ENCODE measurements around the gene LYPD6B. TPM values are rescaled to one million over a fixed set of nuclear protein-coding genes. Genes with fewer than 3 reads are reported as not detected.

Gene LYPD6B
- total RNA-seq, 6 experiments from 2014 or later = 18.3 to 91.5 (median 23.2) TPM

DNA sequence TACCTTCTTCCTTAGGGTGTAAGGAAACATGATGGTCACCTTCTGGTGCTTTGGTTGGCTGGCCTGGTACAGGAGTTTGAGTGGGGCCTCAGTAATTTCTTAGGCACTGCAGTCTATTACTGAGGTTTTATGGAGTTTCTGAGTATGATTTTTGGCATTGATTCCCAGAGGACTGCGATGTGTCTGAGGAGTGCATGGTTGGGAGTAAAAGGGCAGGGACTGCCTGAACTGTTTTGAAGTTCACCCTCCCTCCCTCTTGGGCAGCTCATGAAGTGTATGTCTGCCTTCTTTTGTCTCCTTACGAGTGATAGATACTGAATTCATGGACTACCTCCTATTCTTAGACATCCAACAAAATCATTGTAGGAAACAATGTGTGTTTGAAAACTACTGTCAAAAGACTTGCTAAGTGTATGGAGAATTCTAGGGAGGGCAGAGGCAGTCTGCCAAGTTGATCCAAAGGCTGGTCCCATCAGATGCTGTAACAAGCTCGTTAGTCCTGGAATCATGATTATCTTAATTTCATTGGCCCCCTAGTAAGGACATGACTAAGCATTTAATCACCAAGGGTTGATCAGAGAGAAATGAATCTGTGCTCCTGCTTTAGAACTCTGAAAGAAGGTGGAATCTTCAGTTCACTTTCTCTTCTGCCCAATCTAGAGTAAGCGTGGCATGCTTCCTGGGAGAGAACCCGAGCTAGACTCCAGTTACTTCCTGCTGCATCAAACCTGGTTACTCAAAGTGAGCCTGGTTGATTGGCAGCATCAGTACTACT, 26.5 kb downstream of the LYPD6B start:
- peak overlapping the region; percentile 95 for H3K27ac Mint-ChIP-seq
- peaks cover 85% of the 10 kb centered on the region for H3K4me1 Mint-ChIP-seq (ENCODE audit: low read depth)
- H3K27me3 Mint-ChIP-seq (ENCODE audit: insufficient read depth) = peaks cover 2% of the 10 kb centered on the region; the same call in 1 of the 2 replicates
- peak overlapping the region; percentile 63 for H3K4me3 Mint-ChIP-seq
- DNase-seq = peak; percentile 78
- no peaks in the 10 kb centered on the region; the same call in 1 of the 2 replicates for H3K9me3 Mint-ChIP-seq
- peaks cover 6% of the 10 kb centered on the region; the same call in 1 of the 2 replicates for H3K36me3 Mint-ChIP-seq (ENCODE audit: low read depth)
- TF ChIP-seq, protein P1, sequence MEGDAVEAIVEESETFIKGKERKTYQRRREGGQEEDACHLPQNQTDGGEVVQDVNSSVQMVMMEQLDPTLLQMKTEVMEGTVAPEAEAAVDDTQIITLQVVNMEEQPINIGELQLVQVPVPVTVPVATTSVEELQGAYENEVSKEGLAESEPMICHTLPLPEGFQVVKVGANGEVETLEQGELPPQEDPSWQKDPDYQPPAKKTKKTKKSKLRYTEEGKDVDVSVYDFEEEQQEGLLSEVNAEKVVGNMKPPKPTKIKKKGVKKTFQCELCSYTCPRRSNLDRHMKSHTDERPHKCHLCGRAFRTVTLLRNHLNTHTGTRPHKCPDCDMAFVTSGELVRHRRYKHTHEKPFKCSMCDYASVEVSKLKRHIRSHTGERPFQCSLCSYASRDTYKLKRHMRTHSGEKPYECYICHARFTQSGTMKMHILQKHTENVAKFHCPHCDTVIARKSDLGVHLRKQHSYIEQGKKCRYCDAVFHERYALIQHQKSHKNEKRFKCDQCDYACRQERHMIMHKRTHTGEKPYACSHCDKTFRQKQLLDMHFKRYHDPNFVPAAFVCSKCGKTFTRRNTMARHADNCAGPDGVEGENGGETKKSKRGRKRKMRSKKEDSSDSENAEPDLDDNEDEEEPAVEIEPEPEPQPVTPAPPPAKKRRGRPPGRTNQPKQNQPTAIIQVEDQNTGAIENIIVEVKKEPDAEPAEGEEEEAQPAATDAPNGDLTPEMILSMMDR (IDR thresholded peaks at IDR 0.05) = no peak

DNA sequence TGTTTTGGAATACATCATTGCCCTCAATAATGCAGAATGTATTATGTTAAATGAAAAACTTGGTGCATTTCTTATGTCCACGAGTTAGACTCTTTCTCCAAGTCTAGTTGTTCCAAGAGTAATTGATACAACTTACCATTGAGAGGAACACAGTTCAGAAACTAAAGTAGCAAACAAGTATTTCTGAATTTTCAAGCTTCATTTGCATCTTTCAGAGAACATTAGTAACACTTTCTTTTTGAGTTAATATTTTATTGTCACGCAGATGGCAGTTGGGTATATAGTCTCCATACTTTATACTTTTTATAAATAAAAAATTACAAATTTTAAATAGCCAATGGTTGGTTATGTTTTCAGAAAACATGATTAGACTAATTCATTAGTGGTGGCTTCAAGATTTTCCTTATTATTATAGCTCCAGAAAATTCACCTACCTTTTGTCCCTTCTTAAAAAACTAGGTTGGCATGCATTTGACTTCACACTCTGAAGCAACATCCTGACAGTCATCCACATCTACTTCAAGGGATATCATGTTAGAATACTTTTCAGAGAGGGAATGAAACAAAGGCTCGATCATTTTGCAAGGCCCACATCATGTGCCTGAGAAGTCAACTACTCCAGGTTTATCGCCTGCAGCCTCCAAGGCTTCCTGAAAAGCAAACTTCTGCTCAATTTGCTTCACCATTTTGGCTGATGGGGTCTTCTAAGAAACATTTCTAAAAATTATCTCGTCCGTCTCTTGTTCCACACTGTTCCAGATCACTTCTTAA, 29.9 kb downstream of the LYPD6B start:
- Mint-ChIP-seq H3K36me3 (ENCODE audit: low read depth) (peaks cover 6% of the 10 kb centered on the region), H3K27ac (peak overlapping the region; percentile 92), H3K27me3 (ENCODE audit: insufficient read depth) (peaks cover 2% of the 10 kb centered on the region; the same call in 1 of the 2 replicates), H3K9me3 (no peaks in the 10 kb centered on the region; the same call in none of the 2 replicates), H3K4me3 (peak overlapping the region; percentile 70), H3K4me1 (ENCODE audit: low read depth) (peaks cover 82% of the 10 kb centered on the region)
- DNase-seq = no peak
- TF ChIP-seq, protein P1 (IDR thresholded peaks at IDR 0.05) = no peak

DNA sequence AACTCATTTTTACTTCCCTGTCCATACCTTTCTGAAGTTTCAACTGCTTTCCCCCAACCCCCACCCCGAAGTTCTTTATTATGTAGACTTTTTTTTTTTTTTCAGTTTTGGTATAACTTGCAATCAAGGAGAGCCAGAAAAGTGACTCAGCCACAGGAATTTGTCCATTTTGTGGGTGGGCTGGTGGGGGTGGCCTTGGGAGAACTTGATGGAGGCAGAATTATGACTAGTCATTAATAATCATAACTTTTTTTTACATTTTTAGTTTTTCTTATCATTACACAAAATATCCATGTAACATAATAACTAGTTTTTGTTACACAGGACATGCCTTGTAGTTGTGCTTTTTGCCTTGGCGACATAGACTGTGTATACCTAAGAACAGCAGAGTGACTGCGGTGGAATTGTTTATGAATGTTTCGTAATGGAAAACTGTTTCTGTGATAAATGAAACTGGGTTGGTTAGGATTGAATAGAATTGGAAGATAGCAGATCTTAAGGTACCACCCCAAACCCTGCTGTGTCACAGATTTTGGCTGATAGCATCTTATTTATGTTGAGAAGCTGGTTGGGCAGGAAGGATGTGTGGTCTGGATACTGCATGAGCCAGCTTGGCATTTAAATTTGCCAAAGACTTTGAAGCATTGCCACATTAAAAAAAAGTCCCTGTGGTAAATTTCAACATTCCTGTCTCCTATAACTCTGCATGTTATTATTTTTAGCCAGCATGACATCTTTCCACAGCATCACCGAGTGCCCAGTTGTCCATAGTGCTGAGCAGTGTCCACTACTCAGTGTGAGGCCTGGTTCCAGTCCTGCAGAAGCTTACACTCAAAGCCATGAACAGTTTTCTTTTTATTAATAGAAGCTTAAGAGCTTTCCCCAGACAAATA, 30.7 kb downstream of the LYPD6B start:
- Mint-ChIP-seq H3K9me3 (no peaks in the 10 kb centered on the region; the same call in none of the 2 replicates), H3K36me3 (ENCODE audit: low read depth) (peaks cover 6% of the 10 kb centered on the region), H3K27ac (peak overlapping the region; percentile 92), H3K4me1 (ENCODE audit: low read depth) (peaks cover 80% of the 10 kb centered on the region), H3K27me3 (ENCODE audit: insufficient read depth) (peaks cover 2% of the 10 kb centered on the region; the same call in 1 of the 2 replicates), H3K4me3 (peak overlapping the region; percentile 70)
- DNase-seq = peak; percentile 98
- TF ChIP-seq, protein P1 (IDR thresholded peaks at IDR 0.05) = no peak

DNA sequence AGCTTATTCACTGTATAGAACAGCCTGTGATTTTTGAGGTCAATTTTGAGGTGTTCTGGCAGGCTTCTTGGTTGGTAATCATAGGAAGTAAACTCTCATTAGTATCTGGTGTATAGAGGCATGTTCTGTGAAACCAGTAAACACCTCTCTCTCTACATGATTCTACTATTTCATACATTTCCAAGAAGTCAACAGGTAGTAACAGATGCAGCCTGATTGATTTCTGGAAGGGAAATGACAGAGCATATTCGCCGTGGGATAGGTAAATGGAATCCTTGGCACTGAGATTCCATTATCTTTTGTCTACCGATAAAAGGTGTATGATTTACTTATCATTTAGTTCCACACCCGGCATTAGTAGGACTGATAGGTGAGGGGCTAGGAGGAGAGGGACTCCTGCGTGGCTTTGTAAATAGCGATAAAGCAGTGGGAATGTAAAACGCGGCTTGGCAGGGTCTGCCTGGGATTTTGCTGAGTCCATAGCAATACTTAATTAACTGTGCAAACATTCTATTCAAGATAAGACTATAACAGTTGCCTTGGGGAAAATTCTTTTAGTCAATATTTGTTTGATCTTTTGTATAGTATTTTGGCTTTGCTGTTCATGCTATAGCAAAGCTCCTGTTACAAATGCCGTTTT, 32.3 kb downstream of the LYPD6B start:
- H3K9me3 Mint-ChIP-seq = no peaks in the 10 kb centered on the region; the same call in none of the 2 replicates
- no peak for DNase-seq
- TF ChIP-seq, protein P1 (IDR thresholded peaks at IDR 0.05) = no peak
- H3K4me3 Mint-ChIP-seq = no peak overlapping the region
- peaks cover 2% of the 10 kb centered on the region; the same call in 1 of the 2 replicates for H3K27me3 Mint-ChIP-seq (ENCODE audit: insufficient read depth)
- H3K4me1 Mint-ChIP-seq (ENCODE audit: low read depth) = peaks cover 76% of the 10 kb centered on the region
- H3K27ac Mint-ChIP-seq = peak overlapping the region; percentile 92
- peaks cover 6% of the 10 kb centered on the region for H3K36me3 Mint-ChIP-seq (ENCODE audit: low read depth)

All from HFFc6 (cell line).